ENCODE data around the gene UBALD2. TPM values are rescaled to one million over a fixed set of nuclear protein-coding genes. Genes with fewer than 3 reads are reported as not detected.
"Not testable (repeated sequence)": the region's sequence is repeated elsewhere in the genome, so short reads cannot be mapped to it uniquely, and the experiment has no call there.

UBALD2 gene
- total and polyA plus RNA-seq, 2 of the 13 experiments (the other 11 are each of a cell fraction or from before 2014, with no cell fraction given): 3.3 to 89.7 TPM

DNA sequence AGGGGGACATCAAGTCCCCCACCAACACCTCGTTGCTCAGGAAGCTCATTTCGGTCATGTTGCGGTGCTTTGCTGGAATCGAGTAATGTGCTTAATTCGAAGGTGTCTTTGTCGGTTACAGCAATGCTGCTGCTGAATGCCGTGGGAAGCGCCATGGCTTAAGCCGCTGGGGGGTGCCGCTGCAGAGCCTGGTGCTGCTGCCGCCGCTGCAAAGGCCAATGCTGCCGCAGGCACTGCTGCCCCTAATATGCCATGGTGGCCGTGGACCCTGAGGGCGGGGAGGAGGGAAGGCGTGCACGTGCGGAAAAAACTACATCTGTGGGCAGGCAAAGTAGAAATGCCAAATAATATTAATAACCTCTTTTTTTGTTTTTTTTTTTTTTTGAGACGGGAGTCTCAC lies 38.4 kb upstream of the UBALD2 start:
- FAIRE-seq; H3K36me3 ChIP-seq (replicated peaks in 1 of 2; ENCODE audit: control insufficient read depth in 1 of 2, insufficient read depth in 2 of 2, low read length in 2 of 2); H3K27ac ChIP-seq (ENCODE audit: extremely low read length, insufficient read depth, low read length); intact Hi-C loops (cut with micrococcal nuclease; ENCODE audit: unreplicated experiment); CTCF ChIA-PET (ENCODE audit: low intra/inter-chr PET ratio, low total read pairs); H3K9ac ChIP-seq (ENCODE audit: insufficient read depth, low read depth, low read length); DNase-seq (ENCODE audit: low spot score); H2AFZ ChIP-seq (ENCODE audit: low read length); H3K4me2 ChIP-seq (ENCODE audit: low read depth, low read length); H4K20me1 ChIP-seq (ENCODE audit: insufficient read depth, low read length); BruUV-seq (replicated peaks); H3K79me2 ChIP-seq (ENCODE audit: insufficient read depth, low read length); H3K4me3 ChIP-seq (replicated peaks in 1 of 3; ENCODE audit: insufficient read depth in 1 of 3, low read depth in 2 of 3, low read length in 3 of 3); H3K9me3 ChIP-seq (ENCODE audit: low read length); H3K27me3 ChIP-seq (ENCODE audit: control insufficient read depth in 1 of 2, insufficient read depth in 2 of 2, low read length in 2 of 2); POLR2A ChIA-PET; H3K4me1 ChIP-seq (ENCODE audit: insufficient read depth, low read length); ATAC-seq; in situ Hi-C loops (cut with HindIII; ENCODE audit: extremely low pct_ligation_motif_present, low pct_unique_long_range_greater_than_20kb): not testable (repeated sequence)
- 85% methylated on average over 19 of the region's 19 CpGs for WGBS (ENCODE audit: low lambda C conversion rate)
- TF ChIP-seq, protein P1, sequence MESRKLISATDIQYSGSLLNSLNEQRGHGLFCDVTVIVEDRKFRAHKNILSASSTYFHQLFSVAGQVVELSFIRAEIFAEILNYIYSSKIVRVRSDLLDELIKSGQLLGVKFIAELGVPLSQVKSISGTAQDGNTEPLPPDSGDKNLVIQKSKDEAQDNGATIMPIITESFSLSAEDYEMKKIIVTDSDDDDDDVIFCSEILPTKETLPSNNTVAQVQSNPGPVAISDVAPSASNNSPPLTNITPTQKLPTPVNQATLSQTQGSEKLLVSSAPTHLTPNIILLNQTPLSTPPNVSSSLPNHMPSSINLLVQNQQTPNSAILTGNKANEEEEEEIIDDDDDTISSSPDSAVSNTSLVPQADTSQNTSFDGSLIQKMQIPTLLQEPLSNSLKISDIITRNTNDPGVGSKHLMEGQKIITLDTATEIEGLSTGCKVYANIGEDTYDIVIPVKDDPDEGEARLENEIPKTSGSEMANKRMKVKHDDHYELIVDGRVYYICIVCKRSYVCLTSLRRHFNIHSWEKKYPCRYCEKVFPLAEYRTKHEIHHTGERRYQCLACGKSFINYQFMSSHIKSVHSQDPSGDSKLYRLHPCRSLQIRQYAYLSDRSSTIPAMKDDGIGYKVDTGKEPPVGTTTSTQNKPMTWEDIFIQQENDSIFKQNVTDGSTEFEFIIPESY (CRISPR knock-in tag; IDR thresholded peaks at IDR 0.05): peak; percentile 24; the same call in 1 of the 2 replicates

GRCh38 chr17:76232342-76232741 lies 32.8 kb upstream of the UBALD2 start:
- DNase-seq (ENCODE audit: low spot score) (no peak), FAIRE-seq (no peak), ATAC-seq (no peak)
- ChIA-PET POLR2A (no interaction called here), CTCF (ENCODE audit: low intra/inter-chr PET ratio, low total read pairs) (no interaction called here)
- in situ Hi-C loops (cut with HindIII; ENCODE audit: extremely low pct_ligation_motif_present, low pct_unique_long_range_greater_than_20kb): no loop called here
- Histone ChIP-seq H3K27ac (ENCODE audit: extremely low read length, insufficient read depth, low read length) (no peak overlapping the region), H3K9me3 (ENCODE audit: low read length) (no peaks in the 10 kb centered on the region), H2AFZ (ENCODE audit: low read length) (no peak overlapping the region), H3K9ac (ENCODE audit: insufficient read depth, low read depth, low read length) (no peak overlapping the region), H3K27me3 (ENCODE audit: control insufficient read depth in 1 of 2, insufficient read depth in 2 of 2, low read length in 2 of 2) (0 out of 5 replicates have a peak, but pooled peaks cover 0 to 2% of the 10 kb centered on the region in 2 experiments), H4K20me1 (ENCODE audit: insufficient read depth, low read length) (no peaks in the 10 kb centered on the region), H3K79me2 (ENCODE audit: insufficient read depth, low read length) (no peaks in the 10 kb centered on the region), H3K4me1 (ENCODE audit: insufficient read depth, low read length) (peaks cover 1% of the 10 kb centered on the region; the same call in 1 of the 2 replicates), H3K4me2 (ENCODE audit: low read depth, low read length) (no peak overlapping the region), H3K36me3 (replicated peaks in 1 of 2; ENCODE audit: control insufficient read depth in 1 of 2, insufficient read depth in 2 of 2, low read length in 2 of 2) (no peaks in the 10 kb centered on the region), H3K4me3 (replicated peaks in 1 of 3; ENCODE audit: insufficient read depth in 1 of 3, low read depth in 2 of 3, low read length in 3 of 3) (no peak overlapping the region)
- WGBS (ENCODE audit: low lambda C conversion rate): 92% methylated on average over 2 of the region's 2 CpGs
- intact Hi-C loops (cut with micrococcal nuclease; ENCODE audit: unreplicated experiment): no loop called here
- no peak for TF ChIP-seq BHLHE40 (IDR thresholded peaks at IDR 0.05; ENCODE audit: low read length)
- BruUV-seq (replicated peaks): no TSS peak

All from HepG2 (cell line).